Measurements from ENCODE around the gene RYR3. TPM values are rescaled to one million over a fixed set of nuclear protein-coding genes. Genes with fewer than 3 reads are reported as not detected.

Gene RYR3
- total RNA-seq, 1 donor from 2014 or later = under 0.01 TPM

- no peak for TF ChIP-seq CTCF (IDR thresholded peaks at IDR 0.05; ENCODE audit: insufficient read depth, low read length, severe bottlenecking)
- FAIRE-seq (no peak), DNase-seq (ENCODE audit: low read depth) (no peak)
- Histone ChIP-seq H3K36me3 (ENCODE audit: control insufficient read depth, insufficient read depth, low read length) (no peaks in the 10 kb centered on the region), H3K27me3 (ENCODE audit: control insufficient read depth, insufficient read depth, low read length) (no peaks in the 10 kb centered on the region), H3K4me3 (ENCODE audit: low read depth, low read length) (no peak overlapping the region)
Measured at GRCh38 chr15:33524274-33524673, 213.5 kb downstream of the RYR3 start.

- no peak for FAIRE-seq
- no peaks in the 10 kb centered on the region for H3K27me3 ChIP-seq (ENCODE audit: control insufficient read depth, insufficient read depth, low read length)
- TF ChIP-seq CTCF (IDR thresholded peaks at IDR 0.05; ENCODE audit: insufficient read depth, low read length, severe bottlenecking) = no peak
Measured at GRCh38 chr15:33526532-33526931, 215.8 kb downstream of the RYR3 start.

GRCh38 chr15:33533197-33533596 is 222.4 kb downstream of the RYR3 start:
- FAIRE-seq = no peak
- TF ChIP-seq CTCF (IDR thresholded peaks at IDR 0.05; ENCODE audit: insufficient read depth, low read length, severe bottlenecking) = no peak
- Histone ChIP-seq H3K27me3 (ENCODE audit: control insufficient read depth, insufficient read depth, low read length) (no peaks in the 10 kb centered on the region), H3K36me3 (ENCODE audit: control insufficient read depth, insufficient read depth, low read length) (no peaks in the 10 kb centered on the region), H3K4me3 (ENCODE audit: low read depth, low read length) (no peak overlapping the region)
- DNase-seq (ENCODE audit: low read depth) = no peak

More at GRCh38 chr15:33526532-33526931, 215.8 kb downstream of the RYR3 start:
- peak; percentile 38 for DNase-seq (ENCODE audit: low read depth)
- H3K36me3 ChIP-seq (ENCODE audit: control insufficient read depth, insufficient read depth, low read length) = no peaks in the 10 kb centered on the region
- H3K4me3 ChIP-seq (ENCODE audit: low read depth, low read length) = no peak overlapping the region

- FAIRE-seq = no peak
- no peak for TF ChIP-seq CTCF (IDR thresholded peaks at IDR 0.05; ENCODE audit: insufficient read depth, low read length, severe bottlenecking)
- DNase-seq (ENCODE audit: low read depth) = no peak
- H3K27me3 ChIP-seq (ENCODE audit: control insufficient read depth, insufficient read depth, low read length) = no peaks in the 10 kb centered on the region
- H3K36me3 ChIP-seq (ENCODE audit: control insufficient read depth, insufficient read depth, low read length) = no peaks in the 10 kb centered on the region
- no peak overlapping the region for H3K4me3 ChIP-seq (ENCODE audit: low read depth, low read length)
Measured at GRCh38 chr15:33534642-33535041, 223.9 kb downstream of the RYR3 start.

GRCh38 chr15:33535135-33535534 is 224.4 kb downstream of the RYR3 start:
- no peaks in the 10 kb centered on the region for H3K27me3 ChIP-seq (ENCODE audit: control insufficient read depth, insufficient read depth, low read length)
- no peak for TF ChIP-seq CTCF (IDR thresholded peaks at IDR 0.05; ENCODE audit: insufficient read depth, low read length, severe bottlenecking)
- no peaks in the 10 kb centered on the region for H3K36me3 ChIP-seq (ENCODE audit: control insufficient read depth, insufficient read depth, low read length)
- DNase-seq (ENCODE audit: low read depth) = peak; percentile 7
- no peak for FAIRE-seq
- H3K4me3 ChIP-seq (ENCODE audit: low read depth, low read length) = no peak overlapping the region

GRCh38 chr15:33539825-33540573 is 229.2 kb downstream of the RYR3 start:
- H3K27me3 ChIP-seq (ENCODE audit: control insufficient read depth, insufficient read depth, low read length) = no peaks in the 10 kb centered on the region
- DNase-seq (ENCODE audit: low read depth) = no peak
- no peaks in the 10 kb centered on the region for H3K36me3 ChIP-seq (ENCODE audit: control insufficient read depth, insufficient read depth, low read length)
- FAIRE-seq = no peak
- TF ChIP-seq CTCF (IDR thresholded peaks at IDR 0.05; ENCODE audit: insufficient read depth, low read length, severe bottlenecking) = no peak
- H3K4me3 ChIP-seq (ENCODE audit: low read depth, low read length) = no peak overlapping the region
